ENCODE measurements around the gene SCN8A.

SCN8A gene

DNA sequence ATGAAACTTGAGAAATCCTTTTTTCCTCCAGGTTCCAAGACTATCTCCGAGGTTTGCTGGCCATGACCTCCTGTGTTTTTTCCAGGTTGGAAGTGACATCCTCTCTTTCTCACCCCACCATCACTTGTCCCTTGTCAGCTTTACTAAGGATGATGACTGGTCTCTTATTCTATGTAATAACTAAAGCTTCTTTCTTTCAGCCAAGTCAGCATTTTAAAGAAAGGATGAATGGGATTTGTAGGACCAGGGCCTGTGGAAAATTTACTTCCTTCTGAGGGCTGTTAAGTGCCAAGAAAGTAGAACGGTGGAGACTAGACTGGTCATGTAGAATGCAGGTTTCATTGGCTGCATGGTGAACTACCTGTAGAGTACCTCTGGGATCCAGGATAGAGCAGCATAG, 183.9 kb downstream of the SCN8A start:
- TF ChIP-seq, protein P1, sequence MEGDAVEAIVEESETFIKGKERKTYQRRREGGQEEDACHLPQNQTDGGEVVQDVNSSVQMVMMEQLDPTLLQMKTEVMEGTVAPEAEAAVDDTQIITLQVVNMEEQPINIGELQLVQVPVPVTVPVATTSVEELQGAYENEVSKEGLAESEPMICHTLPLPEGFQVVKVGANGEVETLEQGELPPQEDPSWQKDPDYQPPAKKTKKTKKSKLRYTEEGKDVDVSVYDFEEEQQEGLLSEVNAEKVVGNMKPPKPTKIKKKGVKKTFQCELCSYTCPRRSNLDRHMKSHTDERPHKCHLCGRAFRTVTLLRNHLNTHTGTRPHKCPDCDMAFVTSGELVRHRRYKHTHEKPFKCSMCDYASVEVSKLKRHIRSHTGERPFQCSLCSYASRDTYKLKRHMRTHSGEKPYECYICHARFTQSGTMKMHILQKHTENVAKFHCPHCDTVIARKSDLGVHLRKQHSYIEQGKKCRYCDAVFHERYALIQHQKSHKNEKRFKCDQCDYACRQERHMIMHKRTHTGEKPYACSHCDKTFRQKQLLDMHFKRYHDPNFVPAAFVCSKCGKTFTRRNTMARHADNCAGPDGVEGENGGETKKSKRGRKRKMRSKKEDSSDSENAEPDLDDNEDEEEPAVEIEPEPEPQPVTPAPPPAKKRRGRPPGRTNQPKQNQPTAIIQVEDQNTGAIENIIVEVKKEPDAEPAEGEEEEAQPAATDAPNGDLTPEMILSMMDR (IDR thresholded peaks at IDR 0.05; ENCODE audit: low read depth, low read length, missing control alignments): no peak
- H3K27me3 ChIP-seq (replicated peaks): no peaks in the 10 kb centered on the region
- H3K4me3 ChIP-seq (ENCODE audit: low read depth, low read length): no peak overlapping the region
- H3K36me3 ChIP-seq (replicated peaks): no peaks in the 10 kb centered on the region
- no peak overlapping the region for H3K27ac ChIP-seq
- DNase-seq: no peak
- in situ Hi-C loops (cut with HindIII; ENCODE audit: low pct_ligation_motif_present, low sequenced_read_pairs): no loop called here

DNA sequence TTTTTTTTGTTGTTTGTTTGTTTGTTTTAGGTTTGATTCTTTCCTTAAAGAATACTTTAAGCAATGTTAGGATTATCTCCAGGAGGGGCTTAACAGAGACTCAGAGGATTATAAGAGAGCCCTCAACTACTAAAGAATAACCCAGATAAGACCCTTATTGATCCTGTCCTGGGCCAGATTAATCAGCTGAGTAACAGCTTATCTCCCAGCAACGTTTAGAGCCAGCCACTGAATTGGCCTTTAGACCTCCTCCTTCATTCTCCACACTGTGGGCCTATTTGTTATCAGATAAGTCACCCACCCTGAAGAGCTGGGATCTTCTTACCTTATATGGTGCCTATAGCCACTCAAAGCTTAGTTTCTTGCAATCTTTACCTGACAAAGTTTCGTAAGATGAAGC, 186.4 kb downstream of the SCN8A start:
- TF ChIP-seq, protein P1 (IDR thresholded peaks at IDR 0.05; ENCODE audit: low read depth, low read length, missing control alignments): no peak
- DNase-seq: no peak
- Histone ChIP-seq H3K27ac (no peak overlapping the region), H3K36me3 (replicated peaks) (no peaks in the 10 kb centered on the region), H3K27me3 (replicated peaks) (no peaks in the 10 kb centered on the region), H3K4me3 (ENCODE audit: low read depth, low read length) (no peak overlapping the region)
- in situ Hi-C loops (cut with HindIII; ENCODE audit: low pct_ligation_motif_present, low sequenced_read_pairs): no loop called here

DNA sequence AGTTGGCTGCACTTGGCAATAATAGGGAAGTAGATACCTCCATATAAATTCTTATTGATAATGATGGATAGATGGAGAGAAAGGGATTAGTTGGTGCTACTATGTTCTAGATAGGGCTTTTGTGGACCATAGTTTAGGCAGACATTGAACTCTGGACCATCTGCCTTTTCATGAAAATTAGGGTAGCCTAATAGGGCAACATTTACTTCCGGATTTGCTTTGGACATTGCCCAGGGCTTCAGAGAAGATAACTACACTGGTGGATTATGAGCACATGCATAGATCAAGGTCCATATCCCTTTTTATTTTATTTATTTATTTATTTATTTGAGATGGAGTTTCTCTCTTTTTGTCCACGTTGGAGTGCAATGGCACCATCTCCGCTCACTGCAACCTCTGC, 186.9 kb downstream of the SCN8A start:
- in situ Hi-C loops (cut with HindIII; ENCODE audit: low pct_ligation_motif_present, low sequenced_read_pairs): no loop called here

DNA sequence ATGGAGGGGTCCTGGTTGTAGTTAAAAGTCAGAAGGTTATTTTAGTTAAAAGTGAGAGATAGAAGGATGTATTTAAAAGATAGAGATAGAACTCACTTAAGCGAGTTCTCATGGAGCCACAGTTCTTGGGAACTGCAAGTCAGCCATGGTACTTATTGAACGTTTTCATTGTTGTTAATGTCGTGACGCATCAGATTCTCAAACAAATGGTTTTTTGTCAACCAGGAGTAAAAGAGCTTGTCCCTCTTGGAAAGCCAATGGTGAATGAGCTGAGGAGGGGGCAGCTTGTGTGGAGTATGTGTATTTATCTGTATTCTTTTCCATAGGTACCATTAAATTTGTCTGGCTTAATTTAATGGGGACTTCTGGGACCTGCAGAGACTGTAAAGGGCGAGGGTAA, 188.8 kb downstream of the SCN8A start:
- Histone ChIP-seq H3K4me3 (ENCODE audit: low read depth, low read length) (no peak overlapping the region), H3K36me3 (replicated peaks) (no peaks in the 10 kb centered on the region), H3K27ac (no peak overlapping the region), H3K27me3 (replicated peaks) (no peaks in the 10 kb centered on the region)
- in situ Hi-C loops (cut with HindIII; ENCODE audit: low pct_ligation_motif_present, low sequenced_read_pairs): no loop called here
- TF ChIP-seq, protein P1 (IDR thresholded peaks at IDR 0.05; ENCODE audit: low read depth, low read length, missing control alignments): no peak
- no peak for DNase-seq

More for the DNA sequence above, 186.9 kb downstream of the SCN8A start:
- Histone ChIP-seq H3K27ac (no peak overlapping the region), H3K4me3 (ENCODE audit: low read depth, low read length) (no peak overlapping the region), H3K36me3 (replicated peaks) (no peaks in the 10 kb centered on the region), H3K27me3 (replicated peaks) (no peaks in the 10 kb centered on the region)
- no peak for DNase-seq
- TF ChIP-seq, protein P1 (IDR thresholded peaks at IDR 0.05; ENCODE audit: low read depth, low read length, missing control alignments): no peak

DNA sequence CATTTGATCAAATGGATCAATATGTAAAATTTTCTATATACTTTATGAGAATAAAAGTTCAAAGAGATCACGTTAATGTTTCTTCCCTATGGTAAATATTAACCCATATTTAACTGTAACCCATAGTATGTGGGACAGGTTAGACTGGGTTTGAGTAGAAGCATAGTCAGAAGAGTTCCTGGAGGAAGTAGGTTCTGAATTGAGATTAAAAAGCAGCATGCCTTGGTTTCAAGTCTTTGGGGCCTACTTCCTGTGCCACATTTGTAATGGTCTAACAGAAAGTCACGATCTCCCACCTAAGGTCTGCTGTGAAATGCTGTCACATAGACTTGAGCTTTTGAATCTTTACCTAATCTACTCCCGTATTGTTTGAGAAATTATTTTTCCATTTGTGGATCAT, 193.7 kb downstream of the SCN8A start:
- Histone ChIP-seq H3K27me3 (replicated peaks) (no peaks in the 10 kb centered on the region), H3K4me3 (ENCODE audit: low read depth, low read length) (no peak overlapping the region), H3K27ac (no peak overlapping the region), H3K36me3 (replicated peaks) (no peaks in the 10 kb centered on the region)
- in situ Hi-C loops (cut with HindIII; ENCODE audit: low pct_ligation_motif_present, low sequenced_read_pairs): no loop called here
- TF ChIP-seq, protein P1 (IDR thresholded peaks at IDR 0.05; ENCODE audit: low read depth, low read length, missing control alignments): no peak
- no peak for DNase-seq

DNA sequence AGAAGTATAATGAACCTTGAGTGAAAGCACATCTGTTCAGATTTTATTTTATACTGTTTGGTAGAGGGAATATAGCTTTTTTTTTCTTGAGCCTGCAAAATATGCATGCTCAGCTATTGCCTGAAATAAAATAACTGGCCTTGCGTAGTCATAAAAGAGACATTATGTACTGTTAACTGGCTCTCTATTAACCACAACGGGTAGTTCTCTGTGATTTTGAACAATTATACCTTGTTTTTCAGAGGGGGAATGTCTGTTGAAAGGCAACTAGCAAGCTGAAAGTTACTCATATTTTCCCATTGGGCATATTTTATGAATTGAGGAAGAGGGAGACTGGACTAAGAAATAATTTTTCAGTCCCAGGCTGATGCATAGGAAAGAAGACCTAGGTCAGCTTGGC, 194.9 kb downstream of the SCN8A start:
- in situ Hi-C loops (cut with HindIII; ENCODE audit: low pct_ligation_motif_present, low sequenced_read_pairs): no loop called here
- no peak for DNase-seq
- no peaks in the 10 kb centered on the region for H3K36me3 ChIP-seq (replicated peaks)
- H3K27me3 ChIP-seq (replicated peaks): no peaks in the 10 kb centered on the region
- H3K27ac ChIP-seq: no peak overlapping the region
- TF ChIP-seq, protein P1 (IDR thresholded peaks at IDR 0.05; ENCODE audit: low read depth, low read length, missing control alignments): no peak
- H3K4me3 ChIP-seq (ENCODE audit: low read depth, low read length): no peak overlapping the region

Measured in brain microvascular endothelial cell (primary cell).